Right kidney (tissue), 1 donor: Measurements from ENCODE around the gene SLC15A4.

Experiments used
- DNase-seq: peaks from one replicate; pipeline ENCODE4 v3.0.0-alpha.2; 2016

Gene SLC15A4

DNA sequence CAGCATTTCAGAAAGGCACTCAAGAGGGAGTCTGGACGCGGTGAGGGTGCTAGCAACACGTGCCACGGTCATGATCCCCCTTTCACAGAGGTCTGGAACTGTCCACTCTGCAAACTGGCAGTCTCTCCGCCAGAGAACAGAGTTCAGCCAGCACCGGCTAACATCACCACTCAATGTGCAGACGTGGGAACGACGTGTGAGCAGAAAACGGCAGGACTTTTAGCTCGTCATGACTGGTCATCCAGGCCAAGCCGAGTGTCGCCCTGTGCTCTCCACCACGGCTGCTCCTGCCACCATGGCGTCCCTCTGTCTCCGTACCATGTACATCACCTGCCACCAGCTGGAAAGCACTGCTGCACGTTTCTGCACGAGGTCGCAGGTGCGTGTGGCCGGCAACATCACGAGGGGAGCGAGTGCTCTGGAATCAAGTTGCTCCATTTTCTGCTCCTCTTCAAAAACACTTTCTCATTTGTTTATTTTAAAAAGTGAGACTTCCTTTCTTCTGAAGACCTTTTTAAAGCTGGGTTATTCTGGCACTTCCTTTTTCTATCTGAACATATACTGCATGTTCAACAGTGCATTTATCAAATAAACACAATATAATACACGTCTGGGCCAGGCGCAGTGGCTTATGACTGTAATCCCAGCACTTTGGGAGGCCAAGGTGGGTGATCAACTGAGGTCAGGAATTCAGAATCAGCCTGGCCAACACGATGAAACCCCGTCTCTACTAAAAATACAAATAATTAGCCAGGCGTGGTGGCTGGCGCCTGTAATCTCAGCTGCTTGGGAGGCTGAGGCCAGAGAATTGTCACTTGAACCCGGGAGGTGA lies 28.0 kb downstream of the SLC15A4 start:
- DNase-seq: no peak

- no peak for DNase-seq
Measured at GRCh38 chr12:128794661-128795529, 28.9 kb downstream of the SLC15A4 start.

DNA sequence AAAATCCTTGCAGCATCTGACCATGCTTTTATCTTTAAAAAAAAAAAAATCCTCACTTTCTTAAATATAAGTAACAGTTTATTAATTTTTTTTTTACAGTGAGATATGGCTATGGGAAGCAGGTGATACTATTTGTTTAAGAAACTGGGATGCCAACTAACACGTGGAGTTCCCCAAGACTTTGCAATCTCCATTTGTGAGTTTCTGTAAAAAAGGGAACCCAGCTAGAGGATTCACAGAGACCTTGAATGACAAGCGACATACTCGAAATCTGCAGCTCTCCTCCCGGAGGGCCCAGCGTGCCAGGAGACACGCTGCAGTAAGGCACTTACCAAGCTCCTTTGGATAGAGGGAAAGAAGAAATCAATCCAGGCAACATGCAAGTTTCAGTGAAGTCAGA lies 30.1 kb downstream of the SLC15A4 start:
- DNase-seq: no peak

GRCh38 chr12:128792881-128793280 lies 30.9 kb downstream of the SLC15A4 start:
- DNase-seq: no peak

DNA sequence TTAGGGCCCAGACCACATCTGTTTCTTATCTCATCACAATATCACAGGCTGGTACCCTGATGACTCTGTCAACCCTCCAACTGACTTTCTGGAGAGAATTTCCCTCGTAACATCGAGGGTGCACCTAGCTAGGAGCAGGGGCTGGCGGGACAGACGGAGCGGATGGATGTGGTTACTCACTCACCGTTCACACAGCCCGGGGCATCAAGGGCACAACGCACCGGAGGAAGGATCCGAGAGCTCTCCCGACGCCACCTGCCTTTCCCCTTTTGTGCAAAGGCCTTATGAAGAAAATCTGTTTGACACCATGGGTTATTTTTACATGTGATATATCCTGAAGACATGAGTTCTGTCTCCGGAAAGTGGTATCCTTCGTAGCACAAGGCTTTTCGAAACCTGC lies 31.4 kb downstream of the SLC15A4 start:
- DNase-seq: no peak

DNA sequence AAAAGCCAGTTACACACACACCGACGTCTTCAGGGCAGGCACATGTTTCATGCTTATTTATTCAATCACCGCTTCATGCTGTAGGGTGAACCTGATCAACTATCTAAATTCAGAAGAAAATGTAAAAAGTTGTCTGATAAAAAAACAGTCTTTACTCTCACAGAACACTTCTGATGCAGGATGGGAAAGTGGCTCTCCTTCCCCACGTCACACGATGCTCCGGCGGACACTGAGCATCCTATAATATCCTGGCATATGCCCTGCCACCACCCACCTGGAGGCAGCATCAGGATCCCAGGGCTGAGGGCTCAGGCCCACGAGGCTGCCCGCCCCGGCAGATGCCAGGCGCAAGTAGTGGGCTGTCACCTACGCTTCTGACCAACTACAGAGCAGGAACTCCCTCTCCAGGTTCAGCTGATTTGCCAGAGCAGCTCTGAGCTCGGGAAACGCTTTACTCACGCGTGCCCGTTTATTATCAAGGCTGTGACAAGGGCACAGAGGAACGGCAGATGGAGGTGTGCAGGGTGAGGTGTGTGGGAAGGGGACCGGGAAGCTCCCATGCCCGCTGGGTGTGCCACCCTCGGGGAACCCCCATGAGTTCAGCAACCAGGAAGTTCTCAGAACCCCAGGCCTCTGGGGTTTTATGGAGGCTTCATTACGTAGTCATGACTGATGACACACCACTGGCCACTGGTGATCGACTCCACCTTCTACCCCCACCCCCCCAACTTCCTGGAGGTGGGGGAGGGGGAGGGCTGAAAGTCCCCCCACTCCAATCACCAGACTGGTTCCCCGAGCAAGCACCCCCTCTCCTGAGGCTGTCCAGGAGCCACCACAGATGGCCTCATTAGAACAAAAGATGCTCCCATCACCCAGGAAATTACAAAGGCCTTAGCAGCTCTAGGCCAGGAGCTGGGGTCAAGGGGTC lies 32.1 kb downstream of the SLC15A4 start:
- no peak for DNase-seq

- DNase-seq: no peak
Measured at GRCh38 chr12:128790653-128791373, 32.9 kb downstream of the SLC15A4 start.

DNA sequence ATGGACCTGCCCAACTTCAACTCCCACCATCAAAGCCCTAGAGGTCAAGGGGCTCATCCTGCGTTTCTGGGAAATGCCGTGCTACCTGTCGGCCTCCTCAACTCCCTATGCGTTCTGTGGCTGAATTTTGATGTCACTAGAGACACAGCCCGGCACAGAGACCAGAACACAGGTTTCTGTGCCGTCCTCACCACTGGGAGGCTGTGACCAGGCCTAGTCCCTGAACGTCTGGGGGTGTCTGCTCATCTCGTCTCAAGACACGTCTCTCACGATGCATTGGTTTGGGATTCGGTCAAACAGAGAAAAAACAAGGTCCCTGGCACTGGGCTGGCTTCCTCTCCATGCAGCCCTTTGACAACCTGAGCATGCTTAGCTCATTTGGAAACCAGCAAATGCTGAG lies 33.5 kb downstream of the SLC15A4 start:
- DNase-seq: no peak

- DNase-seq: no peak
Measured at GRCh38 chr12:128789356-128789929, 34.3 kb downstream of the SLC15A4 start.

DNA sequence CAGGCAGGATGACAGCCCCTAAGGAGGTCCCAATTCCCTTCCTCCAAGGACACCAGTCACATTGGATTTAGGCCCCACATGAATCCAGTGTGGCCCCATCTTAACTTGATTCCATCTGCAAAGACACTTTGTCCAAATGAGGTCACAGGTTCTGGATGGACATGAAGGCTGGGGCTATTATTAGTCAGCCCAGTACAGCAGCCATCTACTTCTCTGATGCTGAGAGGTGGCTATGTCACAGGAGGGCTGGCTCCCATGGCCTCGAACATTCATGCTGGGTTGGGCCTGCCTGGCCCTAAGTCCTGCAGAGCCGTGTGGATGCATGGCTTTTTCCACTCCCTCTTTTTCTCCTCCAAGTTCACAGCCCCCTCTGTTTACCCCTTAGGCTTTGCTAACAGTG lies 35.9 kb downstream of the SLC15A4 start:
- DNase-seq: no peak

- DNase-seq: no peak
Measured at GRCh38 chr12:128786741-128787391, 36.9 kb downstream of the SLC15A4 start.

- no peak for DNase-seq
Measured at GRCh38 chr12:128784030-128784760, 39.6 kb downstream of the SLC15A4 start.

DNA sequence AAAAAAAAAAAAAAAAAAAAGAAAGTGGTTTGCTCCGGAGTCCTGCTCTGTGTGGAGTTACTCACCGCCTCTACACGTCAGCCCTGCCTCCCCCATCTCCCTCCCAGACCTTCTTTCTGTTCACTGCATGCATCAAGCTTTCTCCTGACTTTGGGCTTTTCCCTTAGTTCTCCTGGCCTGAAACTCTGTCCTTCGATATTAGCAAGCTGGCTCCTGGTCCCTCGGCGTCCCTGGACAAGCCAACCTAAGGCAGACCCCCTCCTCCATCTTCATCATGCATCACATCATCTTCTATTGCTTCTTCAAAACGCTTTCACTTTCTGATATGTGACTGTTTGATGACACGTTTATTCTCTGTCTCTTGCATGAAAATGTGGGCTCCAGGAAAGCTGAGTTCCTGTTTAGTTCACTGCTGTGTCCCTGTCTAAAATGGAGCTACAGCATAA lies 40.6 kb downstream of the SLC15A4 start:
- DNase-seq: no peak

- DNase-seq: no peak
Measured at GRCh38 chr12:128779901-128780300, 43.9 kb downstream of the SLC15A4 start.

DNA sequence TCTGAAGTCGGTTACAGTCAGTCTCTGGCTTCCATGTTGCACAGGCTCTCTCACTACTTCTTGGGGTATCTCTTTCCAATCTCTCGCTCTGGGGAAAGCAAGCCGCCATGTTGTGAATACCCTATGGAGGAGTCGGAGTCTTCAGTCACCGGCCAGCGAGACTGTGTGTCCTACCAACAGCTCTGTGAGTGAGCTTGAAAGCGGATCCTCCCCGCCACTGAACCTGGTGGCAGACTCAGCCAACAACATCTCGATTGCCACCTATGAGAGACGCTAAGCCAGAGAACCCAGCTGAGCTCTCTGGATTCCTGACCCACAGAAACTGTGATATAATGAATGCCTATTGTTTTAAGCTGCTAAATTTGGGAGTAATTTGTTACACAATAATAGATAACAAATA lies 51.5 kb downstream of the SLC15A4 start:
- no peak for DNase-seq

DNA sequence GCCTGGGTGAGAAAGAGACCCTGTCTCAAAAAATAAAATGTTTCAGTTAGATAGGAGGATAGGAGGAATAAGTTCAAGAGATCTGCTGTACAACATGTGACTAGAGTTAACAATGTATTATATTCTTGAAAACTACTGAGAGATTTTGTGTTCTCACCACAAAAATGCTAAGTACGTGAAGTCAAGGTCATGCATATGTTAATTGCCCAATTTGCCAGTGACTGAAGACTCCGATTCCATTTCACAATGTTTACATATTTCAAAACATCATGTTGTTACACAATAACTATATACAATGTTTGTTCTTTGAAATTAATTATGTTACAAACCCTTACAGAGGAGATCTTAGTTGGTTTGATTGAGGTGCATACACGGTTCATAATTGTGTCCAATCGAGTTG lies 52.1 kb downstream of the SLC15A4 start:
- no peak for DNase-seq

DNA sequence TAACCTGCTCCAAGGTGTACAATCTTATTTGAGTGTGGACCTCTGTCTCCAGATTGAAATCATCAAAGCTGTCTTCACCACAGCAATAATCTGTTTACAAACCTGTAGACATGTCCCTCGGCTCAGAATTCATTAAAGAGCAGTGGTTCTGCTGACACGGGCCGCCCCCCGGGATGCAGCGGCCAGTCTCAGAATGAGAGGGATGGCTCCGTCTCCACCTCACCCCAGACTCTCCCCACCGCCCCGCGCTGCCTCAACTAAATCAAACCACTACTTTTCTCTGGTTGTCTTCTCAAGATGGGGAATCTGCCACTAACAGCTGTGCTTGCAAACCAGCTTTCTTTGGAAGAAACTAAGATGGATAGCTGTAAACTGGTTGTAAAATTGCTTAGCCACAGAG lies 56.2 kb downstream of the SLC15A4 start:
- no peak for DNase-seq

- no peak for DNase-seq
Measured at GRCh38 chr12:128766738-128767501, 56.8 kb downstream of the SLC15A4 start.

DNA sequence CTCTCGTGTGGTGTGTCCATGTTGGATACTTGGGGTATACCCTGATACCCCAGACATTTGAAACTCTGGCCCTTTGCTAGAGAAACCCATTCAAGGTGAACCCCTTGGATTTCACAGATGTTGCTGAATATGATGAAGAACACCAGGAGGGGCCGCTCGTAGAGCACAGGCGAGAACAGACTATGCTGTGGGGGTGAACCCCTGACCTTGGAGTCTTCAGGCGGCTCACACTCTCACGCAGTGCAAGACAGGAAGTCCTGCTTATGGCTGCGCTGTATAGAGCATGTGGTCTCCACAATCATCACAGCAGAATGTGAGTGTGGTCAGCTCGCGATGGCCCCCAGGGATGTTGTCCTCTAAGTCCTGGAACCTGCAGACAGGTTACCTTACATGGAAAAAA lies 60.4 kb downstream of the SLC15A4 start:
- no peak for DNase-seq
